GM15510 (cell line): ENCODE data around the gene BIN1.

Experiments used
- POLR2A ChIP-seq: IDR thresholded peaks from 3 replicates; pipeline ENCODE4 v1.6.1; 2011; ENCODE audit warnings: borderline replicate concordance; ENCODE audit not compliant: insufficient read length; ENCODE audit errors: extremely low read depth

Gene BIN1

DNA sequence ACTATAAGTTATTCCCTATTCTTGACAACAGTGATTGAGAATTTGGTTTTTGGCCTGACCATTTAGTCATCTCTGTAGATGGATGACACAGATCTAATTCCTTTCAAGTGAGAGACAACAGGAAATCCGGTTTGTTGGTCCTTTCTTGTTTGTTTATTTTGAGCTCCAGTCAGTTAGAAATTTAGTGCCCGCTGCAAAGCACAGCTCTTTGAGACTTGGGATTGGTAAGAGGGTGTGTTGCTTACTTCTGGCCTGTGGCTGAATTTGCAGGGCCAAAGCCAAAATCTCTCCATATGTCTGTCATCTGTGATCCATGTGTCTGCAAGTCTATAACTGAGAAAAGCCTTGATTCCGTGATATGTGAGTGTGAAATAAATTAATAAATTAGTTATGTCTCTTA, 74.3 kb downstream of the BIN1 start:
- no peak for TF ChIP-seq POLR2A

DNA sequence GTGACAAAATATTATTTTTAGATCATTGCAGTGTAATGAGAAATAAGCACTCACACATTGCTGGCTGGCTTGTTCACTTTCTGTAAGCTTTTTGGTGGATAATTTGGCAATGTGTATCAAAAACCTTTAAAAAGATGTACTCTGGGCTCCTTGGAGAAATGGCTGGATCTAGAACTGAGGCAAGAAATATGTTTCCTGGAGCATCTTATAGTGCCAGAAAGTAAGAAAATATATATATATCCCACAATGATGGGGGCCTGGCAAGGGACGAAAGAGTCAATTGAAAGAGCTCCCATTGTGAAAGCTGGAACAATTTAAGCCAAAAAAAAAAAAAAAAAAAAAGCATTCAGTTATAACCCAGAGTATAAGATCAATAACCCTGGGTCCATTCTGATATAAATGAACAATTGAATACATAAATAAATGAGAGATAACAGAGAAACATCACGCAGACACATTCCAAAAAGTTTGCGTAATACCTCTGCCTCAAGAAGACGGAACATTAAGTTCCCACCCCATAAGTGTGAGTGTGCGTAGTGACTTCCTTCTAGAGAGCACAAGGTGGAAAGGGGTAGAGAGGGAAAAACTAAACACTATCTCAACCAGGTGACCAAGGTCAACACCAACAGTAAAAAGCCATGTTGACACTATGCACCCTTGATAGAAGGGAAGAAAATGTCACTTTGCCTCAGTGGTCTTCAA, 77.5 kb downstream of the BIN1 start:
- no peak for TF ChIP-seq POLR2A

DNA sequence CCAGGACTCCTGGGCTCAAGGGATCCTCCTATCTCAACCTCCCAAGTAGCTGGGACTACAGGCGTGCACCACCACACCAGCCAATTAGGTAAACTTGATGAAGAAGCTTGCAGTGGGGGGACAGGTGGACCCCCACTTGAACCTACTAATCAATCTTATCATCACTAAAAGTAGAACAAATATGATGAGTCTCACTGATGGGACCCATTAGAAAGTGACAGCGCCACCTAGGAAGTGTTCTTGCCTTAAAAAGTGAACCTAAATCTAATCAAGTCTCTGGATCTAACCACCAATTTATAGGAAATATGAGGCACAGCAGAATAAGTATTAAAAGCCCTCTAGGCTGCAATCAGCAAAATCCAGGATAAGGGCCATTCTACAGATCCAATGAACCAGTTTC, 79.2 kb downstream of the BIN1 start:
- TF ChIP-seq POLR2A: no peak

DNA sequence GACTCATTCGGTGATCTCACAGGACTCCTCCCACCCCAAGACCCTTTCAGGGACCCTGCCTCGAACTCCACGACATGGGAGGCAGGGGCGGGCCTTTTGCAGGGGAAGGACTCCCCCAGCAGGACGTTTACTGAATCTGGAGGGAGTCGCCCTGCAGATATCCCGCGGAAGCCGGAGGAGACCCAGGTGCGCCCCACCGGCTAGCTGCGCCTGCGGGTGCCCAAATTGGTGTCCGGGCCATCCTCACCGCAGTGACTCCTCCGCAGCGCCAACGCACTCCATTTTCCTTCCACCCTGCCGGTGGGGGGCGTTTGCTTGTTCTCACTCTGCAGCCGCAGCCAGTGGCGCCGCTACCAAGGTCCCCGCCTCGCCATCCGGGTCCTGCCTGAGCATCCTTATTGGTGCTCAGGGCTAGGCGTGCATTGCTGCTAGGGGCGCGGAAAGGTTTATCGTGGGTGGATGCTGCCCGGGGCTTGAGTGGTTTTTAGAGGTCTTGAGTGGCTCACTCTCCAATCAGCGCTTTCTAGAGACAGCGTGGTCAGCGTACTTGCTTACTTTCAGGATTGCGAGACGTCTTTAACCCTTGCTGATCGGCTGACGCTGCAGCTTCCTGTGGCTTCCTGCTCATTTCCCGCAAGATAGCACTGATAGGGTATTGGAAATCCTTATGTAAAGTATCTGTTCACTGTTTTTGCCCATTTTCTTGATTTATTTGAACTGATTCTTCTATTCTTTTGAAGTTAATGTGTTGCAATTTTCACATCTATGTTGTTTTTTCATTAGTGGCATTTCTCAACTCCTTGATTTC, 81.4 kb downstream of the BIN1 start:
- no peak for TF ChIP-seq POLR2A

DNA sequence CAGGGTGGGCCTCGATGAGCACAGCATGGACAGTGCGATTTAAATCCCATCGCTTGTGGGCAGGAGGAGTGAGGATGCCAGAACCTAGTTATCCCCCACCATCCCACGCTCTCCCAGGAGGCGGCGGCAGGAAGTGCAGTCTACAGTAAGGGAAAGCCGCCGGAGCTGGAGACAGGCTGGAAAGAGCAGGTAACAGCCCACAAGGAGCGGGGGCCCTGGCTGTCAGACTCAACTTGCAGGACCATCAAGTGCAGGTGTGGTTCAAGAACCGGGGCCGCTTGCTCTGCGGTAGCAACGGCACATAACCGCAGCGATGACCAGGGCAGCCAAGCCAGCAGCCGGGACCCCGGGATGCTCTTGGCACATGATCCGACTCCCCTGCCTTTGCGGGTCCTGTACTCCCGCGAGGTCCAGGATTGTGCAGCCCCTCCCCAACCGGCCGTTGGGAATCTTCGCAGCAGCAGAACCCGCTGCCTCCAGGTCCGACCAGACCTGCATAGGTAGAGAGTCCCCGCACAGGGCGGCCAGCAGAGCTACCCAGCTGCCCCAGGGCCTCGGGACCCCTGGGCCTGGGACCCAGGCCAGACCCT, 82.1 kb downstream of the BIN1 start:
- TF ChIP-seq POLR2A: no peak

DNA sequence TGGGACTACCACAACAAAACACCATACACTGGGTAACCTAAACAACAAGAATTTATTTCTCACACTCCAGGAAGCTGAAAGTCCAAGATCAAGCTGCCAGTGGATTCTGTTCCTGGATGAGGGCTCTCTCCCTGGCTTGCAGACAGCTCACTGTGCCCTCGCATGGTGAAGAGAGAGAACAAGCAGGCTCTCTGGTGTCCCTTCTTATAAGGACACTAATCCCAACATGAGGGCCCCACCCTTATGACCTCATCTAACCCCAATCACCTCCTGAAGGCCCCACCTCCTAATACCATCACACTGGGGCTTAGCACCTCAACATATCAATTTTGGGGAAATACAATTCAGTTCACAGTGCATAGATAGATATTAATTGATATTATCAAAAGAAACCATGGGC, 83.5 kb downstream of the BIN1 start:
- TF ChIP-seq POLR2A: no peak

DNA sequence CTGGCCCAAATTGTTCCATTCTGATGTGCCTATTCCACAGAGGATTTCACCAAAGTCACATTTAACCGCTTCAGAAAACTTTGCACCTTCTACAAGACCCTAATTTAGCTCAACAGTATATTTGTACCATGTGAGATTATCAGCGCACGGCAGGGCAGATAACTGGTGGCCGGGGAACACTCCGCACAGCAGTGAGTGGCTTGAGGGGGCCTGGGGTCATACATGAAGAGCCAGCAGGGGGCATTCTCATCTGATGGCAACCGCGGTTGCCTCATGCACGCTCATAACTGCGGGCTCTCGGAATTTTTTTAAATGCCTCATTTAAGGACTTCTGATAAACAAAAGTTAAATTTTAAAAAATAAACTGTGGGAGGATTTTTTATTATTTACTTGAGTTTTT, 84.1 kb downstream of the BIN1 start:
- no peak for TF ChIP-seq POLR2A

DNA sequence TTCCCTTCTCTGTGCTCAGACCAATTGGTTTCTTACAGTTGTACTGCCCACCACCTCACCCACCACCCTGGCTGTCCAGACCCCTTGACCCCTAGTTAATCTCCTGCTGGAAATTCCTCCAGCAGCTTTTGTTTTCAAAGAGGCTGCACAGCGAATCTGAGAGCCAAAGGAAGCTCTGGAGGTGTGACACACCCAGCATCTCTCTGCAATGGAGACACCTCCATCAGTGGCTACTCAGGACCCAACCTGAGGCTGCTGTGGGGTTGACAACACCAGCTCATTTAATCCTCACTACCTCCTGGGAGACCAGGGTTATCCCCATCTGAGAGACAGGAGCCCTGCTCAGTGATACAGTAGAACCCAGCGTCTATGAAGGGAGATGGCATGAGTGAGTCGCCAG, 86.4 kb downstream of the BIN1 start:
- no peak for TF ChIP-seq POLR2A

DNA sequence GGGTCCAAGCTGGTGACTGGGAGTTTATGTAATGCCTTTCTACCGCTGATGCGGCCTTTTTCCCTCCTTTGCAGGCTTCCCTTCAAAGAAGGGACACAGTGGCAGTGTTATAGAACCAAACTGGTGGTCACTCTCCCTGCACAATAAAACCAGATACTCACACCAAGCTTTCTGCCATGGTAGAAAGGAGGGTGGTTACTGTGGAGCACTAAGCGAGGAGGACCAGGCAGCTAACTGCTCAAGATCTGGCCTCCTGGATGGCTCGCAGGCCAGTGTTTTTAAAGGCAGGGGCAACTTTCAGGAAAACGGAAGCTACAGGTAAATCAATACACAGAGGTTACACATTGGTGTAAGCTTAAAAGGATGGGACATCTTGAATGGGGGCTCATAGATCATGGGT, 89.4 kb downstream of the BIN1 start:
- TF ChIP-seq POLR2A: no peak

DNA sequence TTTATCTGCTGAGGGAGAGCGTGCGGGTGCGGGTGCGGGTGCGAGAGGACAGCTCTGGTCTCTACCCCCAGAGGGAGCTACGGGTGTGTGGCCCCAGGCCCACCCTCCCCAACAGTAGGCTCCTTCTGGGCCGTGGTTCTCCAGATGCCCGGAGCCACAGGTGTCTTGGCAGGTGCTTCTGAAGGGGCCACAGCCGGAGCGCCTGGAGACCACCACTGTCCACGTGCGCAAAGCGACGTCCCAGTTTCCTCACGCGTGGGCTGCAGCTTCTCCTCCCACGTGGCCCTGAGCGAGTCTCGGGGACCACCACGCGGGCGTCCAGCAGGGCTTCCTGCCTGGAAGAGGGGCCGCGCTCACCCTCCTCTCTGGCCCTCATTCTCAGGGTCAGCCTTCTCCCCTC, 90.6 kb downstream of the BIN1 start:
- TF ChIP-seq POLR2A: no peak

DNA sequence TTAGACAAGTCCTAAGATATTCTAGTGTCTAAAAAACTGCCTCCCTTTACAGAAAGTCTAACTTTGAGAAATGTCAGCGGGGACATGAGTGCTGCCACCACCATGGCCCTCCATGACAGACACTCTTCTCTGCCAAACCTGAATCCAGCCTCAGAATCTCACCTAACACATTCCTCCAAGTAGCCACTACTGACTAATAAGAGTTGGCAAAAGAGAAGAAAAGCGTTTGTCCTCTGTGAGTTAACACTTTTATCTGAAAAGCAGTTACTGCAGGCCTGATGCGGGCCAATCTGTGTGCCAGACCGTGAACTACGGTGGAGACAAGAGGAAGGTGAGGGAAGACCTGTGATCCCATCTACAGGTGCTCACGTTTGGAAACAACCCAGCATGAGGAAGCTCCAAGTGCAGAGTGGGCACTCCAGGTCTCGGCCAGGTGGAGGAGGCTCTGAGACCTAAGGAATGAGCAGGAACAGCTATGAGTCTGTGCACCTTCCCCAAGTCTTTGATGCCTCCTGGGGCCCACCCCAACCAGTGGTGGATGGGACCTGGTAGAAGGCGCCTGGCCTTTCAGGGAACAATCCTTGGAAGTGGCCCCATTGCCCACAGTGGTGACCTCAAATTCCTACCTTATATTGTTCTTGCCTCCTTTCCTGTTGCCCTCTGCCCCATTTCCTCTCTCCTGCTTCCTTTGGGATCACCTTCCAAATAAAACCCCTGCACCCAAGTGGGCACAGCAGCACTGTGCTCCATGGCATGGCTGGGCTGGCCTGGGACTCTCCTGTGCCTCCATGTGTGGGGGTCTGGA, 91.6 kb downstream of the BIN1 start:
- no peak for TF ChIP-seq POLR2A

DNA sequence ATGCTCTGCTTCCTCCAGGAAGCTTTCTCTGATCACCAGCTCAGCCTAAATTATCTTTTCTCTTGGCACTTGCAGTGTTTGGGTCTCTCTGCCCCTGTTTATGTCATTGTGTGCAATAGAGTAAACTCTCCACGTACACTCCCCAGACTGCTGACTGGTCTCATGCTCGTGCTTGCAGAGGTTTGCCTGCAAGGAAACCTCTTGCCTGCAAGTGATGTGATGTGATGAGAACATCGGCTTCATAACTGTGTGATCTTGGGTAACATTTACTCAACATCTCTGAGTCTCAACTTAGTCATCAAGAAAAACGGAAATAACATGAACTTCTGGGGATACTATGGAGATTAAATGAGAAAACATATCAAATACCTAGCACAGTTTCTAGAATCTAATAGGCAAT, 92.3 kb downstream of the BIN1 start:
- no peak for TF ChIP-seq POLR2A

DNA sequence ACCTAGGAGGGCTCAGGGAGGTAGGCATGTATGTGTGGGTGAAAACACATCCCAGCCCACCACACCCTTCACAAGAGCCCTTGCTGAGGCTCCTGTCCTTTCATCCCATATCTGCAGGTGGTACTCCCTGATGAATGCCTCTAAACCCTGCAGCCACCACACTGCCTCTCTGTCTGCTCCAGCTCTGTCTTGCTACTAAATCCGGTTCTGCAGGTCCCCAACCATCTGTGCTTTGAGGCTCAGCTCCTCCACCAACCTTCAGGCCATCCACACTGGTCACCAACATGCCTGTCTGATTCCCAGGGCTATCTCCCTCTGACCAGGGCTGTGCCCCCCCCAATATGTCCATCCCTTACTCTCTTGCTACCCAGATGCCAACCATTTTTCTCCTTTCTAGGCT, 92.7 kb downstream of the BIN1 start:
- TF ChIP-seq POLR2A: no peak

DNA sequence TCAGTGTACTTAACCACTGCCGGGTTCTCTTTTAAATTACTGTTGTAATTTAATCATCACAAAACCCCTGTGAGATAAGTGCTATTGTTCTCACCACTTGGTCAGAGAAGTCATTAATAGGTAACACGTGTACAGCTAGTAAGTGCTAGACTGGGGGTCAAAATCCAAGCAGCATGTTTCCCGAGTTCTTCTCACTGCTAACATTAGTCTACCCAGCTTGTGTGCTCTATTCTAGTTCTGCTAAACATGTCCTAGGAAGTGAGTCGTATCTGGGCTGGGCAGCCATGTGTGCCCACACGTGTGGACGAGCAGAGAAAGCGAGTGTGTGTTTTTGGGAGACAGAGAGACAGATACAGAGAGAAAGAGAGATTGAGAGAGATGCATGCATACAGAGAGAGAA, 94.1 kb downstream of the BIN1 start:
- no peak for TF ChIP-seq POLR2A

DNA sequence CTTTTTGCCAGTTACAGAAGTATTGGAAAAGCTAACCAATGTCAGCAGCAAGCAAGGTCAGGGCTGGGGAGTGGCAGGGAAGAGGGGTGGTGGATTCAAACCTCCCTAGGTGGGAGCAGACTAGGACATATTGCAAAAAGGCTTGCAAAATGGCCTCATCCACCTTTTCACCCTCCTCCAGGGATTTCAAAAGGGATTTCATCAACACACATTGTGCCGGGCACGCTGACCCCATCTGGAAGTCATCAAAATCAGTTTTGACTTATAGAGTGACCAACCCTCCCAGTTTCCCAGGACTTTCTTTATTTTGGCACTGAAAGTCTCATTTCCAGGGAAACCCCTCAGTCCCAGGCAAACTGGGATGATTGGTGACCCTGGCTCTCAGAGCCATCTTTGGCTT, 94.7 kb downstream of the BIN1 start:
- TF ChIP-seq POLR2A: no peak
